ENCODE results near the gene ZNF335. TPM values are rescaled to one million over a fixed set of nuclear protein-coding genes. Genes with fewer than 3 reads are reported as not detected.
A peak's percentile ranks its signal among the peaks of the same experiment; 100 is the strongest.

Gene ZNF335
- total and polyA plus RNA-seq, 2 of the 13 experiments (the other 11 are each of a cell fraction or from before 2014, with no cell fraction given) = 9.7 to 13.7 TPM

GRCh38 chr20:45911486-45912343, 60.3 kb downstream of the ZNF335 start, which contains the start of gene PLTP (continued):
- TF ChIP-seq GMEB2 (CRISPR knock-in tag; IDR thresholded peaks at IDR 0.05; ENCODE audit: low read depth) (no peak), MAZ (IDR thresholded peaks at IDR 0.05; ENCODE audit: borderline replicate concordance, low read depth, low read length) (no peak), MAZ (CRISPR knock-in tag; IDR thresholded peaks at IDR 0.05; ENCODE audit: low read depth) (no peak), BORCS8-MEF2B (CRISPR knock-in tag; IDR thresholded peaks at IDR 0.05) (peak; percentile 54; the same call in 1 of the 2 replicates), ZNF788 (CRISPR knock-in tag; IDR thresholded peaks at IDR 0.05; ENCODE audit: borderline replicate concordance) (peak; percentile 46; the same call in 1 of the 2 replicates), PATZ1 (CRISPR knock-in tag; IDR thresholded peaks at IDR 0.05) (peak; percentile 59), ZNF709 (CRISPR knock-in tag; IDR thresholded peaks at IDR 0.05) (no peak), ZNF597 (CRISPR knock-in tag; IDR thresholded peaks at IDR 0.05) (no peak), HDAC2 (CRISPR knock-in tag; IDR thresholded peaks at IDR 0.05) (0 out of 2 replicates have a peak, but pooled peaks have one; percentile 13), CREB1 (IDR thresholded peaks at IDR 0.05) (no peak), CREB1 (CRISPR knock-in tag; IDR thresholded peaks at IDR 0.05) (no peak), ZNF367 (CRISPR knock-in tag; IDR thresholded peaks at IDR 0.05; ENCODE audit: borderline replicate concordance) (no peak), ZNF703 (CRISPR knock-in tag; IDR thresholded peaks at IDR 0.05; ENCODE audit: borderline replicate concordance) (no peak), HDAC1 (CRISPR knock-in tag; IDR thresholded peaks at IDR 0.05) (no peak; the same call in 1 of the 2 replicates), SOX5 (CRISPR knock-in tag; IDR thresholded peaks at IDR 0.05; ENCODE audit: borderline replicate concordance) (no peak)
- TF ChIP-seq, protein P1, sequence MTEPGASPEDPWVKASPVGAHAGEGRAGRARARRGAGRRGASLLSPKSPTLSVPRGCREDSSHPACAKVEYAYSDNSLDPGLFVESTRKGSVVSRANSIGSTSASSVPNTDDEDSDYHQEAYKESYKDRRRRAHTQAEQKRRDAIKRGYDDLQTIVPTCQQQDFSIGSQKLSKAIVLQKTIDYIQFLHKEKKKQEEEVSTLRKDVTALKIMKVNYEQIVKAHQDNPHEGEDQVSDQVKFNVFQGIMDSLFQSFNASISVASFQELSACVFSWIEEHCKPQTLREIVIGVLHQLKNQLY (CRISPR knock-in tag; IDR thresholded peaks at IDR 0.05) = no peak
- TF ChIP-seq, protein P2, sequence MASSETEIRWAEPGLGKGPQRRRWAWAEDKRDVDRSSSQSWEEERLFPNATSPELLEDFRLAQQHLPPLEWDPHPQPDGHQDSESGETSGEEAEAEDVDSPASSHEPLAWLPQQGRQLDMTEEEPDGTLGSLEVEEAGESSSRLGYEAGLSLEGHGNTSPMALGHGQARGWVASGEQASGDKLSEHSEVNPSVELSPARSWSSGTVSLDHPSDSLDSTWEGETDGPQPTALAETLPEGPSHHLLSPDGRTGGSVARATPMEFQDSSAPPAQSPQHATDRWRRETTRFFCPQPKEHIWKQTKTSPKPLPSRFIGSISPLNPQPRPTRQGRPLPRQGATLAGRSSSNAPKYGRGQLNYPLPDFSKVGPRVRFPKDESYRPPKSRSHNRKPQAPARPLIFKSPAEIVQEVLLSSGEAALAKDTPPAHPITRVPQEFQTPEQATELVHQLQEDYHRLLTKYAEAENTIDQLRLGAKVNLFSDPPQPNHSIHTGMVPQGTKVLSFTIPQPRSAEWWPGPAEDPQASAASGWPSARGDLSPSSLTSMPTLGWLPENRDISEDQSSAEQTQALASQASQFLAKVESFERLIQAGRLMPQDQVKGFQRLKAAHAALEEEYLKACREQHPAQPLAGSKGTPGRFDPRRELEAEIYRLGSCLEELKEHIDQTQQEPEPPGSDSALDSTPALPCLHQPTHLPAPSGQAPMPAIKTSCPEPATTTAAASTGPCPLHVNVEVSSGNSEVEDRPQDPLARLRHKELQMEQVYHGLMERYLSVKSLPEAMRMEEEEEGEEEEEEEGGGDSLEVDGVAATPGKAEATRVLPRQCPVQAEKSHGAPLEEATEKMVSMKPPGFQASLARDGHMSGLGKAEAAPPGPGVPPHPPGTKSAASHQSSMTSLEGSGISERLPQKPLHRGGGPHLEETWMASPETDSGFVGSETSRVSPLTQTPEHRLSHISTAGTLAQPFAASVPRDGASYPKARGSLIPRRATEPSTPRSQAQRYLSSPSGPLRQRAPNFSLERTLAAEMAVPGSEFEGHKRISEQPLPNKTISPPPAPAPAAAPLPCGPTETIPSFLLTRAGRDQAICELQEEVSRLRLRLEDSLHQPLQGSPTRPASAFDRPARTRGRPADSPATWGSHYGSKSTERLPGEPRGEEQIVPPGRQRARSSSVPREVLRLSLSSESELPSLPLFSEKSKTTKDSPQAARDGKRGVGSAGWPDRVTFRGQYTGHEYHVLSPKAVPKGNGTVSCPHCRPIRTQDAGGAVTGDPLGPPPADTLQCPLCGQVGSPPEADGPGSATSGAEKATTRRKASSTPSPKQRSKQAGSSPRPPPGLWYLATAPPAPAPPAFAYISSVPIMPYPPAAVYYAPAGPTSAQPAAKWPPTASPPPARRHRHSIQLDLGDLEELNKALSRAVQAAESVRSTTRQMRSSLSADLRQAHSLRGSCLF (CRISPR knock-in tag; IDR thresholded peaks at IDR 0.05; ENCODE audit: borderline replicate concordance) = no peak
- TF ChIP-seq, protein P3, sequence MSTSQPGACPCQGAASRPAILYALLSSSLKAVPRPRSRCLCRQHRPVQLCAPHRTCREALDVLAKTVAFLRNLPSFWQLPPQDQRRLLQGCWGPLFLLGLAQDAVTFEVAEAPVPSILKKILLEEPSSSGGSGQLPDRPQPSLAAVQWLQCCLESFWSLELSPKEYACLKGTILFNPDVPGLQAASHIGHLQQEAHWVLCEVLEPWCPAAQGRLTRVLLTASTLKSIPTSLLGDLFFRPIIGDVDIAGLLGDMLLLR (CRISPR knock-in tag; IDR thresholded peaks at IDR 0.05) = no peak

Measured in HepG2 (cell line).